Psoas muscle (tissue), 8 donors: Measurements from ENCODE around the gene LRRC75B. TPM values are rescaled to one million over a fixed set of nuclear protein-coding genes. Genes with fewer than 3 reads are reported as not detected.
"Not testable (repeated sequence)": the region's sequence is repeated elsewhere in the genome, so short reads cannot be mapped to it uniquely, and the experiment has no call there.

Source experiments
- ATAC-seq, 4 donors: fragments of 200-7000 bp; cut with Tn5 transposase; one replicate each; pipeline ENCODE4 v1.9.1; 2020; ENCODE audit warnings: moderate library complexity in 3 of 4, mild to moderate bottlenecking in 2 of 4
- DNase-seq, 2 donors: peaks; one replicate each; pipeline ENCODE4 v3.0.0-alpha.2; 2020
- H3K27ac ChIP-seq: fragments of 200-600 bp; one replicate; pipeline ENCODE4 v1.8.0; 2022
- H3K27me3 ChIP-seq, 3 donors: fragments of 200-600 bp in 1 of 3; one replicate each; pipeline versions ENCODE4 v1.6.1 to v1.8.0; 2013 to 2022; ENCODE audit warnings: low read length in 2 of 3, mild to moderate bottlenecking in 2 of 3, moderate library complexity in 1 of 3; ENCODE audit not compliant: insufficient read depth in 3 of 3
- H3K36me3 ChIP-seq, 2 donors: fragments of 200-600 bp in 1 of 2; one replicate each; pipeline versions ENCODE4 v1.6.1 to v1.8.0; 2013 to 2022; ENCODE audit warnings: low read depth in 1 of 2, mild to moderate bottlenecking in 1 of 2, moderate library complexity in 1 of 2; ENCODE audit not compliant: insufficient read depth in 1 of 2
- H3K4me1 ChIP-seq: fragments of 200-600 bp; one replicate; pipeline ENCODE4 v1.8.0; 2022
- H3K4me3 ChIP-seq: fragments of 200-600 bp; one replicate; pipeline ENCODE4 v1.8.0; 2022; ENCODE audit warnings: mild to moderate bottlenecking
- H3K9me3 ChIP-seq: fragments of 200-600 bp; one replicate; pipeline ENCODE4 v1.8.0; 2022
- WGBS, 3 donors: extraction: QIAGEN DNeasy Blood & Tissue Kit; methylation state at CpG; one replicate each; pipeline versions ENCODE4 v1.1.6 to v1.1.7; 2013; 5-methylcytosine and 5-hydroxymethylcytosine counted together
- intact Hi-C, 2 donors: fragments of 100-400 bp; cut with DNase I; formaldehyde crosslinking; loops; one replicate each; pipeline versions ENCODE4 v1.11.0 to v1.14.2; 2022
- polyA plus RNA-seq, 3 donors: library from polyadenylated mRNA; stranded (reverse); fragments of 200-250 nt; gene quantifications; one replicate each; pipeline ENCODE4 v1.2.3, GENCODE V29; 2013
- total RNA-seq, 4 donors: library from RNA; stranded (reverse); fragmentation: NEBNext Ultra II Directional in 2 of 4; extraction: Animal tissue kit (Norgen Biotek cat#: 25700) in 2 of 4; gene quantifications; one replicate each; pipeline versions ENCODE4 v1.2.1 to v1.2.4, GENCODE V29; 2021 to 2023
- TF ChIP-seq, protein P1 (sequence below): fragments of 200-600 bp; IDR thresholded peaks from one replicate; pipeline ENCODE4 v1.8.0; 2022; ENCODE audit warnings: antibody characterized with exemption
- donor health status: healthy with polysubstance abuse.
- donor health status: DM: no; HTN: no; CAD: no; lungs with moderate emphysema.
- donor health status: Bipolar disorder and iron deficiency.
- donor health status: healthy.
- donor health status: DM: yes; HTN: yes; CAD: no.
- donor health status: DM: no; HTN: no; CAD: no.
- donor health status: DM: no; HTN: no; CAD: no.
- donor health status: DM: yes; HTN: yes; CAD: no.

LRRC75B gene
- total and polyA plus RNA-seq, 7 donors, result 0.93 to 4.1 (median 2.2) TPM

DNA sequence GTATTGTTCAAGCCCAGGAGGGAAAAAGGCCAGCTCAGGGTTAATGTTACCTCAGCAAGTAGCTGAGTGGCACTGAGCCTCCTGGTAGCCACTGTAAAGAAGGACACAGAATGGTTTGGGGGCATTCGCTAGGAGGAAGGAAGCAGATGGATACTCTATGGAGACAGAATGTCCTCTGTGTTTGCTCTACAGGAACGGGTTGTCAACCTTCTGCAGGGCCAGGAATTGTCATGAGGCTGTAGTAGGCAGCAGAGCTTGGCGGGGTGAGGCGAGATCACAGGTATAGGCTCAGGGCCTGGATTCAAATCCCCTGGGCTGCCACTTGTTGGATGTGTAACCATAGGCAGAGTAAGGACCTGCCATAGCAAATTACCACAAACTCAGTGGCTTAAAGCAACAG is 3.0 kb upstream of the LRRC75B start:
- Histone ChIP-seq H3K4me1 (no peaks in the 10 kb centered on the region), H3K36me3 (no peaks in the 10 kb centered on the region), H3K27me3 (no peaks in the 10 kb centered on the region), H3K9me3 (no peaks in the 10 kb centered on the region), H3K4me3 (no peak overlapping the region), H3K27ac (no peak overlapping the region)
- WGBS, 3 donors, result 92 to 95% (median 93%) methylated on average over 4 of the region's 4 CpGs
- intact Hi-C loops, result no loop called here
- no peak for ATAC-seq
- TF ChIP-seq, protein P1, sequence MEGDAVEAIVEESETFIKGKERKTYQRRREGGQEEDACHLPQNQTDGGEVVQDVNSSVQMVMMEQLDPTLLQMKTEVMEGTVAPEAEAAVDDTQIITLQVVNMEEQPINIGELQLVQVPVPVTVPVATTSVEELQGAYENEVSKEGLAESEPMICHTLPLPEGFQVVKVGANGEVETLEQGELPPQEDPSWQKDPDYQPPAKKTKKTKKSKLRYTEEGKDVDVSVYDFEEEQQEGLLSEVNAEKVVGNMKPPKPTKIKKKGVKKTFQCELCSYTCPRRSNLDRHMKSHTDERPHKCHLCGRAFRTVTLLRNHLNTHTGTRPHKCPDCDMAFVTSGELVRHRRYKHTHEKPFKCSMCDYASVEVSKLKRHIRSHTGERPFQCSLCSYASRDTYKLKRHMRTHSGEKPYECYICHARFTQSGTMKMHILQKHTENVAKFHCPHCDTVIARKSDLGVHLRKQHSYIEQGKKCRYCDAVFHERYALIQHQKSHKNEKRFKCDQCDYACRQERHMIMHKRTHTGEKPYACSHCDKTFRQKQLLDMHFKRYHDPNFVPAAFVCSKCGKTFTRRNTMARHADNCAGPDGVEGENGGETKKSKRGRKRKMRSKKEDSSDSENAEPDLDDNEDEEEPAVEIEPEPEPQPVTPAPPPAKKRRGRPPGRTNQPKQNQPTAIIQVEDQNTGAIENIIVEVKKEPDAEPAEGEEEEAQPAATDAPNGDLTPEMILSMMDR, result no peak
- no peak for DNase-seq

GRCh38 chr22:24595228-24595627 is 2.4 kb upstream of the LRRC75B start:
- Histone ChIP-seq H3K9me3 (no peaks in the 10 kb centered on the region), H3K27me3 (no peaks in the 10 kb centered on the region), H3K36me3 (no peaks in the 10 kb centered on the region), H3K27ac (no peak overlapping the region), H3K4me1 (no peaks in the 10 kb centered on the region), H3K4me3 (no peak overlapping the region)
- DNase-seq, result no peak
- intact Hi-C loops, result no loop called here
- ATAC-seq, result no peak
- TF ChIP-seq, protein P1, result no peak
- WGBS, 3 donors, result 94 to 98% (median 96%) methylated on average over 6 of the region's 6 CpGs

GRCh38 chr22:24594569-24595120 is 1.8 kb upstream of the LRRC75B start:
- no peak overlapping the region for H3K27ac ChIP-seq
- H3K36me3 ChIP-seq, result peaks cover 0 to under 1% of the 10 kb centered on the region in 2 donors
- DNase-seq (no peak), ATAC-seq (no peak)
- no peaks in the 10 kb centered on the region for H3K9me3 ChIP-seq
- intact Hi-C loops, result no loop called here
- H3K27me3 ChIP-seq, result no peaks in the 10 kb centered on the region
- no peak overlapping the region for H3K4me3 ChIP-seq
- TF ChIP-seq, protein P1, result no peak
- WGBS, 3 donors, result 63 to 78% (median 65%) methylated on average over 7 of the region's 7 CpGs
- no peaks in the 10 kb centered on the region for H3K4me1 ChIP-seq

GRCh38 chr22:24593836-24594568 is 1.1 kb upstream of the LRRC75B start:
- no peak overlapping the region for H3K27ac ChIP-seq
- no peaks in the 10 kb centered on the region for H3K4me1 ChIP-seq
- H3K4me3 ChIP-seq, result peak overlapping the region; percentile 69
- ATAC-seq, result no peak
- H3K9me3 ChIP-seq, result no peaks in the 10 kb centered on the region
- peaks cover 0 to 7% of the 10 kb centered on the region in 2 donors for H3K36me3 ChIP-seq
- TF ChIP-seq, protein P1, result no peak
- 82 to 83% (median 83%) methylated on average over 16 of the region's 16 CpGs for WGBS, 3 donors
- intact Hi-C loops, result no loop called here
- H3K27me3 ChIP-seq, result no peaks in the 10 kb centered on the region
- DNase-seq, result no peak

DNA sequence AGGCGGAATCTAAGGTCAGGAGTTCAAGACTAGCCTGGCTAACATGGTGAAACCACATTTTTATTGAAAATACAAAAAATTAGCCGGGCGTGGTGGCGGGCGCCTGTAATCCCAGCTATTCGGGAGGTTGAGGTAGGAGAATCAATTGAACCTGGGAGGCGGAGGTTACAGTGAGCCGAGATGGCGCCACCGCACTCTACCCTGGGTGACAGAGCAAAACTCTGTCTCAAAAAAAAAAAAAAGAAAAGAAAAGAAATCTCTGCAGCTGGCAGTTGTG is 624 bp upstream of the LRRC75B start:
- intact Hi-C loops, DNase-seq, H3K27me3 ChIP-seq, H3K4me1 ChIP-seq, ATAC-seq, H3K9me3 ChIP-seq: not testable (repeated sequence)
- peak overlapping the region; percentile 69 for H3K4me3 ChIP-seq
- H3K36me3 ChIP-seq, result peaks cover 0 to 12% of the 10 kb centered on the region in 2 donors
- WGBS, 3 donors, result 89 to 94% (median 92%) methylated on average over 10 of the region's 10 CpGs
- peak overlapping the region; percentile 70 for H3K27ac ChIP-seq
